K562 (cell line): Measurements from ENCODE around the gene TMEM217. TPM values are rescaled to one million over a fixed set of nuclear protein-coding genes. Genes with fewer than 3 reads are reported as not detected.

ENCODE experiments used
- ARID3A ChIP-seq: IDR thresholded peaks from 2 replicates; pipeline ENCODE4 v1.6.1; 2012; ENCODE audit warnings: low read depth, low read length, improper control_type of control experiment, borderline replicate concordance
- ASH1L ChIP-seq: fragments of 450-650 bp; IDR thresholded peaks from 2 replicates; pipeline ENCODE4 v1.6.1; 2018; ENCODE audit warnings: borderline replicate concordance, mild to moderate bottlenecking, low read depth; ENCODE audit not compliant: partially characterized antibody
- ELF2 ChIP-seq: fragments of 250-450 bp; sonication (Bioruptor Pico); IDR thresholded peaks from 2 replicates; pipeline ENCODE4 v1.5.0; 2021; ENCODE audit warnings: mild to moderate bottlenecking
- MCM7 ChIP-seq, 2 experiments: fragments of 450-650 bp; IDR thresholded peaks; 2 replicates each; pipeline ENCODE4 v1.6.1; 2016 to 2018
- MGA ChIP-seq: fragments of 450-650 bp; IDR thresholded peaks from 2 replicates; pipeline ENCODE4 v1.6.1; 2016; ENCODE audit warnings: mild to moderate bottlenecking, moderate library complexity
- SMARCA4 ChIP-seq: fragments of 450-650 bp; IDR thresholded peaks from 2 replicates; pipeline ENCODE4 v1.6.1; 2016
- ZBTB12 ChIP-seq: fragments of 250-450 bp; sonication (Bioruptor Pico); IDR thresholded peaks from 2 replicates; pipeline ENCODE4 v1.4.0; 2020
- ZNF507 ChIP-seq: conservative IDR thresholded peaks from 2 replicates; pipeline ENCODE4 v1.6.1; 2017; ENCODE audit warnings: missing genetic modification characterization, missing compliant biosample characterization
- polyA plus RNA-seq, 8 experiments: library from polyadenylated mRNA; depleted of rRNA in 4 of 8; stranded (reverse) in 5 of 8; unstranded in 3 of 8; fragments of >200 nt; fragmentation: Nextera tagmentation in 2 of 8; fragmentation: Illumina TruSeq in 1 of 8; extraction: Ambion mirVana in 2 of 8; extraction: Trizol in 1 of 8; gene quantifications; 2 replicates each; pipeline versions ENCODE4 v1.2.1 to v1.2.3, GENCODE V29; 2011 to 2014; ENCODE audit warnings: inconsistent platforms in 1 of 8, missing spikeins in 1 of 8
- total RNA-seq, 7 experiments: library from RNA; depleted of rRNA in 6 of 7; stranded (reverse); fragments of >200 nt in 6 of 7; fragmentation: Illumina TruSeq in 2 of 7; extraction: Trizol in 2 of 7; gene quantifications; 2 replicates each; pipeline versions ENCODE4 v1.2.1 to v1.2.3, GENCODE V29; 2011 to 2021; ENCODE audit warnings: low replicate concordance in 1 of 7

The TMEM217 gene
- total and polyA plus RNA-seq, 9 of the 15 experiments (the other 6 are each of a cell fraction or from before 2014, with no cell fraction given) = 1.3 to 8.0 (median 1.9) TPM

- TF ChIP-seq ARID3A (no peak), ASH1L (peak; percentile 98), MCM7 (IDR thresholded peaks at IDR 0.05) (no peak), MGA (no peak), ZNF507 (tag) (no peak), SMARCA4 (peak; percentile 42; the same call in 1 of the 2 replicates), ELF2 (CRISPR knock-in tag) (no peak), ZBTB12 (peak; percentile 96)
These were observed at the start of gene TMEM217, which contains the start of gene TBC1D22B (continued) for GRCh38 chr6:37257634-37258404.
